Smooth muscle cell of the brain vasculature (primary cell): ENCODE measurements around the gene SNX13.

Source experiments
- DNase-seq: peaks from one replicate; pipeline ENCODE4 v3.0.0-alpha.2; 2012; ENCODE audit warnings: low read depth, low spot score

Gene SNX13

DNA sequence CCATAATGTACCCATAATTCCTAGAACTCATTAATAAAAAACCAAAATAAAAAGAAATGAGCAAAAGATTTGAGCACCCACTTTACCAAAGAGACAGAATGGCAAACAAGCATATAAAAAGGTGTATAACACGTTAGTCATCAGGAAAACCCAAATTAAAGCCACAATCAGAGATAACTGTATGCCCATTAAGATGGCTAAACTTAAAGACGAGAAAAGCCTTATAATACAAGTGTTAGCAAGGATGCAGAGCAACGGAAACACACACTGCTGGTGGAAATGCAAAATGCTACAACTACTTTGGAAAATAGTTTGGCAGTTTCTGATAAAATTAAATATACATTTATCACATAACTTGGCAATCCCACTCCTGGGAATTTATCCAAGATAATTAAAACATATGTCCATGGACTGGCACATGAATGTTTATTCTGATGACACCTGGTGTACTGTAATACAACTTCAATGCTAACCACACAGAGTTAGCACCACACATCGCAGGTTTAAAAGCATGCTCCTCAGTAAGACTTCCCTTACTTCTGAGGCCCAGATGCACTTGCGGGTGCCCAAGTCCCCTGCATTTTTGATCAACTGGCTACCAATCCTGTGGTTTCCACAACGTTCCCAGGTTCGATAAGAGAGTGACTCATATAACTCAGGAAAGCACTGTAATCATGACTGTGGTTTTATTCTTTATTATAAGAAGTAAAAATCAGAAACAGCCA lies 158.6 kb downstream of the SNX13 start:
- no peak for DNase-seq

DNA sequence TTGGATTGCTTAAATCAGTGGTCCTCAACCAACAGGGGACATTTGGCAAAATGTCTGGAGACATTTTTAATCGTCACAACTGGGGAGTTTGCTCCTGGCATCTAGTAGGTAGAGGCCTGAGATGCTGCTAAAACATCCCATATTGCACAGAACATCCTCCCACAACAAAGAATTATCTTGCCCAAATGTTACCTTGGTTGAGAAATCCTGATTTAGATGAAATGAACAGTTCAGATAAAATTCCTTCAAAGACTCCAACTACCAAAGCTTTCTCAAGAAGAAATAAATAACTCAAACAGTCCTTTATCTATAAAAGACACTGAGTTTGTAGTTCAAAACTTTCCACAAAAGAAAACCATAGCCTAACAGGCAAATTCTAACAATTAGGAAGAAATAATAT lies 160.9 kb downstream of the SNX13 start:
- DNase-seq: no peak

DNA sequence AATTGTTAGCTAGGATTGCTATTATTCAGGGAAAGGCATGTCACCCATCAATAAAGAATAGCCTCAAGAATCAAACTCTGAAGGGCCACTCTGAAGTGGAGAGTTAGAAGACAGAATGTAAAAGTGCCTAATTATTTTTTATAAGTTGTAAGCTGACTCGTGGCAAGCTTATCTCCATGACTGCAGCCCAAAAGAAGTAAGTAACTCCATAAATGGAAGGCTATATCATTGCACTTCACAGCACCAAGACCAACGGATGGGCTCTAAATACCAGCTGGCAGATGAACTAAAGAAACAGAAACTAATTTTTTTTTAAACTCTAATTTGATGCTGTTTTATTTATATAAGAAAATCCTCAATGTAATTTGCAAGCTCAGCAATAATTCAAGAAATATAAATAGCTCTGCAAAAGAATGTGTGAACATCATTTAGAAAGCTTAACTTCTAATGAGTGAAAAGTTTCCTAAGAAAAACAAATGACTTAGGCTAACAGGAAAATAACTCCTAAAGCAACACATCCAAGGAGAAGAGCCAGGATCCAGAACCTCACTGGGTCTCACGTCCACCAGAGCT lies 165.5 kb downstream of the SNX13 start:
- no peak for DNase-seq

DNA sequence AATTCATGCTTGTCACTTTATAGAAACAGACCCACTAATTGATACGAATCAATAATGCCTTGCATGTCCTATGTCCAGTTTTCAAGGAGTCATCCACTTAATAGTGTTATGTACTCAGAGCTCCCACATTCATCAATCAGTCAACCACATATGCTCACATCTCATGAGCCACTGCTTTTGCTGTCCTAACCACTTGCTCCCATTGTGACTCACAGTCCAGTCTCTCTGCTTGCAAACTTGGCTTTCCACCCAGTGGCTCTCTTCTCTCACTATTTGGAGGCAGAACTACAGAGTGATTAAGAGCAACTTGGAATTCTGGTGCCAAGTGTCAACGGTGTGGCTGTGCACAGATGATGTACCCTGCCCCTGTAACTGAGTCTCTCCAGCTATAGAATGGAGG lies 166.0 kb downstream of the SNX13 start:
- no peak for DNase-seq

DNA sequence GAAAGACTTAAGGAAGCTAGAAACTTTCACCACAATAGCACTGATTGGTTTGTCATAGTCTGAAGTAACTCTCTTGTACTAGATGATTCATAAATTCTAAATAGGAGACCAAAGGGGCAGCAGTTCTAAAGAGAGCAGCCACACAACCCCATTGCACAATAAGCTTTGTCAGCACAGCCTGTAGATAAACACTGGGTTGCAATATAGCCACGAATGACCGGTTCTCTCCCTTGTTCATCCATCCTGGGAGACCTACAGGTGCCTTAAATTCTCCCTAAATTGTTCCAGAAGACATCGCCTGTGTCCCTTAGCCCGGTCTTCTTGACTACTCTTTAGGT lies 167.0 kb downstream of the SNX13 start:
- no peak for DNase-seq

DNA sequence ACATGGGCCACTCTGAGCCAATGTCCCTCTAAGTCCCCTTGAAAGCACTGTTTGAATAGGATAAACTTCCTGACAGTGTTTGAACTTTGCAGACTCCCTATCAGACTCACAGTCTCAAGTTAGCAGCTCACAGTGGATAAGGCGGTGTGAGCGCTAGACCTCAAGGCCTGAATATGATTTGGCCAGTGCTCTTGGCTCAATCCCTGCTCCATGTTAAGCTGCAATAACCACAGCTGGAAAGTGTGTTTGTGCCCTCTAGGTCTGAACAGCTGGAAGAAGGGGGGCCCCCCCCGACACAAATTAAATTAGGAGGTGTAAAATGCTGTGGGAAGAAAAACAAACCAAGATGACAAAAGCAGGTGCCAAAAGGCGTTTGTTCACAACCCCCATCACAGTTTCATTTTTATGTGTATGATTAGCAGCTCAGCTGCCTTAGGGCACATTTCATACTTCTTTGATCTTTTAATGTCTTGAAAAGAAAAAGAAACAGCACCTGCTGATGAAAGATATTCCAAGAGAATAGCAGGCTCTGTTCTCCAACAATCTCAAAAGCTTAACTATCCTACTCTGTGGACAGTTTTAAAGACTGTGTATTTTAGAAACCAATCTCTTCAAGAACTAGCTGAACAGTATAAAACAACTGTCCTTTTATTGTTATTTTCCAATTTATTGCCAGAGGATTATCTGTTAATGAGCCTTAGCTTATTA lies 167.6 kb downstream of the SNX13 start:
- DNase-seq: no peak

DNA sequence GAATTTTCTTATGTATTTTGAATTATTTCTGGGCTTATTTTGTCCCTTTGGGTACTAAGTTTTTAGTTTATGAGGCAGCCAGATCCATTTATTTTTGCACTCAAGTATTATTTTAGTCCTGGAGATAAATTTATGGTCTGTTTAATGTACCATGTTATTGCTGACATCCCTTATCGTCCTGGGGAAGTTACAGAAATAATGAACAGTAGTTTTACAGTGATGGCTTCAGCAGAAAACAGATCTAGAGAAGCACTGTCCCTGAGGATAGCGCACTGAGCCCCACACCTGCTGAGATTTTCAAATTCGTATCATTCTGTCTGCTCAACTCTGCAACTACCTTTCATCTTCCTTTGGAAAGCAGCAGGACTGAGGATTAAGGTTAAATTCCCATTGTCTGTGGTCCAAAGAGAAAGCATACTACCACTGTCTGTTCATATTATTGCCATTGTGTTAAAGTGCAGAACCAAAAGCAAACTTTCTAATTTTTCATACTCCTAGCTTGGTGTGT lies 168.3 kb downstream of the SNX13 start:
- DNase-seq: no peak

DNA sequence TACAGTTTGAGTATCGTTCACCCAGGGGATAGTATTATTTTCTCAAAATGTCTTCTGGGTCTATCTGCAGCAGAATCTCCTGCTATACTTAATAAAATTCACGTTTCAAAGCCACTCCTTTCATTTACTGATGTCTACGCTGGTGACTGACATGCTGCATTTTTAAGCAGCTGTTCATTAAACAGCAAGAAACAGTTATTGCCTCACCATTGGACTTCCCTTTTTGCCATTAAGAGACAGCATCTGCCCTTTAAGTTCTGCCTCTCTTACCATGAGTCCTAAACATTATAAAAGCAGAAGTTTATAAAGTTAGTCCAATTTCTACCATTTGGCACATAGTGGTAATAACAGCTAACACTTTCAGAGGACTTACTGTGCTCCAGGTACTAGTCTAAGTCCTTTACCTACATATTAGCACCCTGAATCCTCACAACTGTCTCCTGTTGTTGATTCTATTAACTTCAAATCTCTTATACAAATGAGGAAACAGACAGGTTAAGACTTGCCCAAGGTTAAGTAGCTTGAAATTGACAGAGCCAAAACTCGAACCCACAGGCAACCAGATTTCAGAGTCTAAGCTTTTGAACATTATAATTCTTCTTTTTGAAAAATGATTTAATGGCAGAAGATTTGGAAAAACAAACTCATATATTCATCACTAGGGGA lies 169.5 kb downstream of the SNX13 start:
- DNase-seq: no peak

DNA sequence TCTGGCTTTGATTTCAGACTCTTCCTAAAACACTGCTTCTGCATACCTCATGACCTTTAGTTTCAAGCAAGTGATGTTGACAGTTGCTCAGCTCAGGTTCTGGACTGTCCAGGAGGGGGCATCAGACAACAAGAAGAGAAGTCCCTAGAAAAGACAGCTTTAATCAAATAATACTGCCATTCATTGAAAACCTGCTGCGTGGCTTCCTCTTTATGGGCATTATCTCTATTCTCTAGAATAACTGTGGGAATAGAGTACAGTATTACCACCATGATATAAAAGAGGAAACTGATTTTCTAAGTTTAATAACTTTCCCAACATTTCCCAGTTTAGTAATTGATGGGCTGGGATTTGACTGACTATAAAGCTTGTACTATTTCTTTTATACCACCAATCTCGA lies 170.4 kb downstream of the SNX13 start:
- peak; percentile 54 for DNase-seq

DNA sequence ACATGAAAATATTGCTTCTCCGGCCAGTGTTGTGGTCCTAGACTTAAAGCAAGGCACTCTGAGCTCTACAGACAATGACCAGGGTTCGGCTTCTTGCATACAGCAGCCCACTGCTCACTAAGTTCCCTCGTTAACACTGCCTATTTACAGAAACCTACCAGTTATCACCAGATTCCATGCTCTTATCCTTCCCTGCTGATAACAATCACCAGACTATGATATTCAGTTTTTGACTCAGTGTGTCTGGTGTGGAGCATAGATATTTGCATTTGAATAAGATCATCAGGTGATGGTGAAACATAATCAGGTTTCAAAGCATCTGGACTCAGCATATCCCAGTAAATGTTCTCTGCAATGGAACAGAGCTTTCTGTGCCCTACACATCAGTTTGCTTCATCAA lies 182.3 kb downstream of the SNX13 start:
- DNase-seq: no peak

DNA sequence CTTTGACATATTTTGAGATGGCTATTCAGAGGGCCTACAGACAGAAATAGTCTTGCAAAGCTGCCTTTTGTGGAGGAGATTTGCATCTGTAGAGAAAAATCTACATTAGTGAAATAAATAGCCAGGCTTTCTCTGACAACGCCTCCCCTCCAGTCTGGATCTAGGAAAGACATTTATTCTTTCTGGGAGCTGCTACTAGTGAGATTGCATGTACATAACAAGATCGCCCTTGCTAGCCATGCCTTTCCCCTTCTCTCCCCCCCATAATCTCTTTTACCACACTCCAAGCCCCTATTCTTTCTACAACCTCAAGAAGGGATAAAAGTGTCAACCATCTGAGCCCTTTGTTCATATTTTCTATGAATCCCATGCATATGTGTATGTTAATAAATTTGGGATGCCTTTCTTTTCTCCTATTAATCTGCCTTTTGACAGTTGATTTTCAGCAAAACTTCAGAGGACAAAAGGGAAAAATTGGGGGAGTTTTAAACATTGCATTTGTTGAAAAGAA lies 194.2 kb downstream of the SNX13 start:
- DNase-seq: no peak

DNA sequence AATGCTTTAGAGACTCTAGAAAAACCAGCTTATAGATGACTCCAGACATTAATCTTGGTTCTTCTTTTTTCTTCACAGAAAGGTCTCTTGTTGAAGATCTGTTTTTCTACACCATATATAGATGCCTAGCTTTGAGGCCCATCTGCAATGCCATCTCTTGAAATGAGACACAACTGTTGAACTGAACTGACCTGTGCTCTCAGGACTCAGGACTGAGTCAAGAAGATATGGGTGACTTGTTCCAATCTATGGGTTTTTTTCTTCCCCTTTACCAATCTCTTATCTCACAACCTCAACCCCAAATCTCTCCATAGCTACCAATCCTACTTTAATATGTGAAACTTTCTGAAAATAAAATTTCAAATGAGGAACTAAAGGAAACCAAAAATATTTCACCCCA lies 194.7 kb downstream of the SNX13 start:
- DNase-seq: no peak

DNA sequence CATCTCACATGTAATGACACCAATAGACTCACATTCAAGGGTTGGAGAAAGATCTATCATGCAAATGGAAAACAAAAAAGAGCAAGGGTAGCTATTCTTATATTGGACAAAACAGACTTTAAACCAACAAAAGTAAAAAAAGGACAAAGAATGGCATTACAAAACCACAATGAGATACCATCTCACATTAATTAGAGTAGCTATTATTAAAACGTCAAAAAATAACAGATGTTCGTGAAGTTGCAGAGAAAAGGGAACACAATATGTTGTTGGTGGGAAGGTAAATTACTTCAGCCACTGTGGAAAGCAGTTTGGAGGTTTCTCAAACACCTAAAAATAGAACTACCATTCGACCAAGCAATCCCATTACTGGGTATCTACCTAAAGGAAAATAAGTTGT lies 197.0 kb downstream of the SNX13 start:
- no peak for DNase-seq

DNA sequence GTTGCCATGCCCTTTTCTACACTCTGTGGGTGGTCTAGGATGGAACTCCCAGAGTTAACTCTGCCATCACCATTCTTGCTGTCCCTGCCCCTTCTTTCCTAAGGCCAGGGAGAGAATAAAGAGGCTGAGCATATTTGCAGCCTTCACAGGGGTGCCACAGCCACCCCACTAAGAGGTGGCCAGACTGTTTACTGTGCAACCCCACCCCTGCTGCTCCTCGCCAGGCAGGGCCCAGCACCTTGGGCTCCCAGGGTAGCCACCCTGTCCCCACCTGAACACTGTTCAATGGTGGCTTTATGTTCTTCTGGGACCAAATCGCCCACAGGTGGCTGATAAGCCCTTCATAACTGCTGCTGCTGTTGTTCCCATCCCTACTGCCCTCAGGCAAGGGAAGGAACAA lies 198.9 kb downstream of the SNX13 start:
- DNase-seq: no peak
